ENCODE measurements around the gene B4GALNT3.
"Not testable (repeated sequence)": the region's sequence is repeated elsewhere in the genome, so short reads cannot be mapped to it uniquely, and the experiment has no call there.

The B4GALNT3 gene

DNA sequence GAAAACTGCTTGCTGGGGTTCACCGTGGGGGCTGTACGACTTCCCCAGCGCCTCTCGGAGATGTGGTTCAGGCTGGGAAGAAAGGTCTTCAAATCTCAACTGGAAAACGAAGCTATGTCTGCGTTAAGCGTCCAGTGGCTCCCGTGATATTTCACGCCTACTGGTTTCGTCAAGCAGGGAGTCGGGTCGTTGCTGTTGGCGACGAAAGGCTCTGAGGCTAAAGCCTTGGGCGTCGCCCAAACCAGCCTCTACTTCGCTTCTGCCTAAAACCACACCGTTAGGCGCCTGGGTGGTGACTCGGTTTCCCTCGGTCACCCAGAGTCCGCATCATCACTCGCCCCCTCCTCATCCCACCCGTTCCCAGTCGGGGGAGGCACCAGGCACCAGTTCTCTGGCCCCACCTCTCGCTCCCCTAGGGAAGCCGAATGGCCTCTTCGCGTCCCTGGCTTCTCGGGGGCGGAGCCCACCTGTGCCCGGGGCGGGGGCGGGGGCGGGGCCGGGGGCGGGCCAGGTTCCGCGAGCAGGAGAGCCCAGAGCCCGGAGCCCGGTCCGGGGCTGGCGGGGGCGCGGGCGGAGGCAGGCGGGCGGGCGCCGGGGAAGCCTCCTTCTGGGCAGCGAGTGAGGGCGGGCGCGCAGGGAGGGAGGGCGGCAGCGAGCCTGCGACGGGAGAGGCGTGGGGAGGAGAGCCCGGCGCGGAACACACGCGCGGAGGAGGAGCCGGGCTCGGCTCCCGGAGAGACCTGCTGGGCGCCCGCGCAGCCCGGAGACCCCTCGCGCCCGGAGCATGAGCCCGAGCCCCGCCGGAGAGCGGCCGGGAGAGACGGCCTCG is at the start of gene B4GALNT3:
Gene B4GALNT3, plus strand, starts transcription at position 510 of the 829 bp plus-strand sequence. CDS start 438 bp downstream, outside the sequence.
- ATAC-seq: peak; percentile 57
- peak within 1 kb of the TSS; percentile 20 for H3K27ac Mint-ChIP-seq
- H3K4me1 Mint-ChIP-seq: peaks cover 59% of the 10 kb centered on the region
- peak within 1 kb of the TSS; percentile 74 for H3K4me3 Mint-ChIP-seq
- peak; percentile 27 to 77 for DNase-seq (ENCODE audit: low spot score in 2 of 2)
- H3K9me3 Mint-ChIP-seq: no peaks in the 10 kb centered on the region
- no peaks in the 10 kb centered on the region for H3K36me3 Mint-ChIP-seq

DNA sequence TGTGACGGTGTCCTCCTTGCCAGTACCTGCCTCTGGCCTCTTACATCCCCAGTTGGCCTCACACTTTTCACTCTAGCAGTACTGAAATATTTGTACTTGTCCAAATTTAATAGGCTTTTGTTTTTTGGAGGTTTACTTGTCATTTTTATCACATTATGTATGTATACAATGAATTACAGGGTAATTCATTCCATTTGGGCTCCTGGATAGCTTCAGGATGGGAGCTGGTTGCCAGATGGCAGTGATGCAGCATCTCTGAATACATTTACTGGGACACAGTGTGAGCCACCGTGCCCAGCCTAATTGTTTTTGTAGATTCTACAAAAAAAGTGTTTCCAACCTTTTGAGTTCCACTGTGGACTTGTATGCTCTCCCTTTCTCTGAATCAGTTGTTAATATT is 44.9 kb upstream of the B4GALNT3 start:
- H3K9me3 Mint-ChIP-seq: no peaks in the 10 kb centered on the region
- DNase-seq (ENCODE audit: low spot score in 2 of 2) (no peak), ATAC-seq (no peak)
- peaks cover 84% of the 10 kb centered on the region for H3K36me3 Mint-ChIP-seq
- no peaks in the 10 kb centered on the region for H3K4me1 Mint-ChIP-seq
- no peak overlapping the region for H3K27ac Mint-ChIP-seq
- H3K4me3 Mint-ChIP-seq: no peak overlapping the region

DNA sequence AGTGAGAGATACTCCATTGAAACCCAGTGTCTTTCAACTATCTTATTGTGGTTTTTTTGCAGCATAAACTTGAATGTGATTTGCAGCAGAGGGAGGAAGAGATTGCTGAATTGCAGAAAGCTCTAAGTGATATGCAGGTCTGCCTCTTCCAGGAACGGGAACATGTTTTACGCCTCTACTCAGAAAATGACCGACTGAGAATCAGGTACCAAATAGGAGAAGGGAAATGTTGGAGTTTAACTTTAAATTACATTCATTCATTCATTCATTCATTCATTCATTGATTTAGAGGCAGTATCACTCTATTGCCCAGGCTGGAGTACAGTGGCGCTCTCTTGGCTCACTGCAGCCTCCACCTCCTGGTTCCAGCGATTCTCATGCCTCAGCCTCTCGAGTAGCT is 41.3 kb upstream of the B4GALNT3 start:
- ATAC-seq: no peak
- no peak overlapping the region for H3K4me3 Mint-ChIP-seq
- DNase-seq (ENCODE audit: low spot score in 2 of 2): no peak
- no peaks in the 10 kb centered on the region for H3K4me1 Mint-ChIP-seq
- peaks cover 64% of the 10 kb centered on the region for H3K36me3 Mint-ChIP-seq
- H3K9me3 Mint-ChIP-seq: no peaks in the 10 kb centered on the region
- no peak overlapping the region for H3K27ac Mint-ChIP-seq

DNA sequence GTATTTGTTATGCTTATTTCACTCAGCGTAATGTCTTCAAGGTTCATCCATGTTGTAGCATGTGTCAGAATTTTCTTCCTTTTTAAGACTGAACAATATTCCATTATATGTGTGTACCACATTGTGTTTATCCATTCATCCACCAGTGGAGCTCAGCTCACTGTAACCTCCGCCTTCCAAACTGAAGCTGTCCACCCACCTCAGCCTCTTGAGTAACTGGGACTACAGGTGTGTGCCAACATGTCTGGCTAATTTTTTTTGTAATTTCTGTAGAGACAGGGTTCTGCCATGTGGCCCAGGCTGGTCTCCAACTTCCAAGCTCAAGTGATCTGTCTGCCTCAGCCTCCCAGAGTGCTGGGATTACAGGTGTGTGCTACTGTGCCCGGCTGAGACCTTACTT is 37.2 kb upstream of the B4GALNT3 start:
- Mint-ChIP-seq H3K4me3 (no peak overlapping the region), H3K27ac (no peak overlapping the region), H3K36me3 (peaks cover 51% of the 10 kb centered on the region), H3K9me3 (no peaks in the 10 kb centered on the region), H3K4me1 (no peaks in the 10 kb centered on the region)
- ATAC-seq (no peak), DNase-seq (ENCODE audit: low spot score in 2 of 2) (no peak)

DNA sequence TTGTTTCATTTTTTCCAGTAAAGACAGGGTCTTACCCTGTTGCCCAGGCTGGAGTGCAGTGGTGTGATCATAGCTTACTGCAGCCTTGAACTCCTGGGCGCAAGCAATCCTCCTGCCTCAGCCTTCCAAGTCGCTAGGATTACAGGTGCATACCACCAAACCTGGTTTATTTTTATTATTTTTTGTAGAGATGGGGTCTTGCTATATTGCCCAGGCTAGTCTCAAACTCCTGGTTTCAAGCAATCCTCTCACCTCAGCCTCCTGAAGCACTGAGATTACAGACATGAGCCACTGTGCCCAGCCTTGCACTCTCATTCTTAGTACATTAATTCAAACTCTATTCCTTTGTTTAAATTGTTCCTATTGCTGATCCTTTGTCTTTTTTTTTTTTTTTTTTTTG is 24.0 kb upstream of the B4GALNT3 start:
- not testable (repeated sequence) for H3K27ac Mint-ChIP-seq; H3K4me1 Mint-ChIP-seq; H3K4me3 Mint-ChIP-seq; ATAC-seq; H3K9me3 Mint-ChIP-seq; DNase-seq (ENCODE audit: low spot score in 2 of 2)
- peaks cover 73% of the 10 kb centered on the region for H3K36me3 Mint-ChIP-seq

DNA sequence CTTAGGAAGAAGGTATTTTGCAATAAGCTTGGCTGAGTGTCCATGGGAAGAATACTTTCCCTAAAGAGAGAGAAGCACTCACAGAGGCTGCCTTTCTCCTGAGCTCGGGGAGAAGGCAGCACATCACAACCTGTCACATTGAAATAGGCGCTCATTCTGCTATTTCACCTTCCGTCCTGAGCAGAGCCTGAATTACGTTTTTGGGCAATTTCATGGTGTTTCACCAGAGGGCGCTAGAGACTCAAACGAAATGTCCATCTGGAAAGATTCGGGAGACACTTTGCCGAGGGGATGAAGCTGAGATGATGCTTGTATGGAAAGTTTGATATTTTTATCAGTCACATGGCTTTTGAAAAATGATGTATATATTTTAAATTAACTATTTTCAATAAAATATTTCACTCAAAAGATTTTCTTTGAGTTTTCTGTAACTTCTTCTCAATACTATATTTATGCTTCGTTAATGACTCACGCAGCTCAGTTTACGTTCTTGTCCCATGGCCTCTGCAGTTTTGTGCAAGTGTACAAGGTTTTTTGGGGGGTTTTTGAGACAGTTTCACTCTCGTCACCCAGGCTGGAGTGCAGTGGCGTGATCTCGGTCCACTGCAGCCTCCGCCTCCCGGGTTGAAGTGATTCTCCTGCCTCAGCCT is 17.4 kb upstream of the B4GALNT3 start:
- ATAC-seq (no peak), DNase-seq (ENCODE audit: low spot score in 2 of 2) (peak; percentile 22 to 70)
- Mint-ChIP-seq H3K36me3 (peaks cover 10% of the 10 kb centered on the region), H3K4me3 (no peak overlapping the region), H3K27ac (no peak overlapping the region), H3K4me1 (no peaks in the 10 kb centered on the region), H3K9me3 (no peaks in the 10 kb centered on the region)

DNA sequence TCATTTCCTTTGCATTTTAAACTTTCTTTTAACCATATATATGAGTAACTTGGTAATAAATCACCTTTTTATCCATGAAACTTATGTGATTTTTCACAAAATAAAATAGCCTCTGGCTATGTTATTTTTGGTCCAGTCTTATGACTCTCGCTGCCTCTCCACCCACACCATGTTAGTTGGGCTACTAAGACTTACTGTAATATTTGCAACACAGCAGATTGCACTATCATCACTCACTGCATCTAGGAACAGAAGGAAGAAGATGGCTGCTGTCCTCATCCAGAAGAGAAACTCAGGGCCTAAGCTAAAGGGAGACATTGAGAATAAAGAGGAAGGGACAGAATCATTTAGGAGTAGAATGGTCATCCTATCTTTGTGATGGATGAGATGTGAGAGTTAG is 12.6 kb upstream of the B4GALNT3 start:
- DNase-seq (ENCODE audit: low spot score in 2 of 2): no peak
- no peak for ATAC-seq
- Mint-ChIP-seq H3K36me3 (no peaks in the 10 kb centered on the region), H3K9me3 (no peaks in the 10 kb centered on the region), H3K27ac (no peak overlapping the region), H3K4me1 (no peaks in the 10 kb centered on the region), H3K4me3 (no peak overlapping the region)

DNA sequence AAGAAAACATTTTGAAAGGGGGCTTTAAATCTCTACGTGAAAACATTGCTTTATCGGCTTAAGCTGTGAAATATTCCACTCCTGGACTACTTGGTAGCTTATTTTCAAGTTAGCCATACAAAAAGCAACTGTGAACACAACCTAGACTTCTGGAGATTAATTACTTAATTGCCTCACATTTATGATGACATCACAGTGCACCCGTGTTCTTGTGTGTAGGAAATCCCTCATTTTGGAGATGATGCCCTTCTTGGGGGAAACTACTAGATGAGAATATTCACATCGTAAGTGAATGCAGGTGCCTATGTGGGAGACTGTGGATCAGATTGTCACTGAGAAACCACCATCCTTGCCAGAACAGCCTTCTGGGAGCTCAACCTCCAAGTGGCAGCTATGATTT is 10.5 kb upstream of the B4GALNT3 start:
- ATAC-seq (no peak), DNase-seq (ENCODE audit: low spot score in 2 of 2) (no peak)
- no peak overlapping the region for H3K4me3 Mint-ChIP-seq
- H3K36me3 Mint-ChIP-seq: no peaks in the 10 kb centered on the region
- H3K9me3 Mint-ChIP-seq: no peaks in the 10 kb centered on the region
- H3K27ac Mint-ChIP-seq: no peak overlapping the region
- H3K4me1 Mint-ChIP-seq: no peaks in the 10 kb centered on the region

DNA sequence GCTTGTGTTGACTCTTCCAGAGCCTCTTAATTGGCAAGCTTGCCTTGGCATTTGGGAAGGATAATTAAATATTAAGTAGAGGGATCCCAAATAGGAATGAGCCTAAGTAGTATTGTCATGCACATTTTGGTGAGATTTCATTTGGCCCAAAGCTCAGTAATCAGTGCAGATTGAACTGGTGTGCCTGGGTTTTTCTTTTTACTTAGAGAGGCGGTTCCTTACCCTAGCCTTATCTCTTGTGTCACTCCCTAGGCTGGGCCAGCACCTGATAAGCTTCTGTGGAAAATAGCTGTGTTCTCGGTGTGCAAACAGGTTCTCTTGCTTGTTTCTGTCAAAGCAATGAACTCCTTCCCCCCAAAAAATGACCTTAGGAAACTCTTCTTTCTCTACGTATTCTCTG is 9.3 kb upstream of the B4GALNT3 start:
- Mint-ChIP-seq H3K27ac (no peak overlapping the region), H3K4me3 (no peak overlapping the region), H3K4me1 (peaks cover 5% of the 10 kb centered on the region), H3K36me3 (no peaks in the 10 kb centered on the region), H3K9me3 (no peaks in the 10 kb centered on the region)
- ATAC-seq (no peak), DNase-seq (ENCODE audit: low spot score in 2 of 2) (no peak)

DNA sequence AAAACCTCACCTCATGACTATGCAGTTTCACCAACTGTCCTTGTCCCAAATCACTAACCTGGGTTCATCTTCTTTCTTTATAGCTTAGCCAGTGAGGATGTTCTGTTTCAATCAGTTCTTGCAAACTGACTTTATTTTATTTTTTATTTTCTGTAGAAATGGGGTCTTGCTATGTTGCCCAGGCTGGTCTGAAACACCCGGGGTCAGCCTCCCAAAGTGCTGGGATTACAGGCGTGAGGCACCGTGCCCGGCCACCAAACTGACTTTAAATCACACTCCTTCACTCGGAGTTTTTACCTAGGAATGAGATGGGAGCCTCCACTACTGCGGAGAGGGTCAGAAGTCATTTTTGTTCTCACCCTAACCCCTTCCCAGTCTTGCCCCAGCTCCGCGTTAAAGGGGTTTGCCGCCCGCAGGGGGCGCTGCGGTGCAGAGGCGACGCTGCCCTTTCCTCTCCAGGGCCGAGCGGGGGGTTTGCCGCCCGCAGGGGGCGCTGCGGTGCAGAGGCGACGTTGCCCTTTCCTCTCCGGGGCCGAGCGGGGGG is 7.0 kb upstream of the B4GALNT3 start:
- no peaks in the 10 kb centered on the region for H3K36me3 Mint-ChIP-seq
- ATAC-seq (peak; percentile 56), DNase-seq (ENCODE audit: low spot score in 2 of 2) (peak; percentile 80 to 94)
- no peak overlapping the region for H3K4me3 Mint-ChIP-seq
- no peaks in the 10 kb centered on the region for H3K9me3 Mint-ChIP-seq
- peaks cover 13% of the 10 kb centered on the region for H3K4me1 Mint-ChIP-seq
- no peak overlapping the region for H3K27ac Mint-ChIP-seq

DNA sequence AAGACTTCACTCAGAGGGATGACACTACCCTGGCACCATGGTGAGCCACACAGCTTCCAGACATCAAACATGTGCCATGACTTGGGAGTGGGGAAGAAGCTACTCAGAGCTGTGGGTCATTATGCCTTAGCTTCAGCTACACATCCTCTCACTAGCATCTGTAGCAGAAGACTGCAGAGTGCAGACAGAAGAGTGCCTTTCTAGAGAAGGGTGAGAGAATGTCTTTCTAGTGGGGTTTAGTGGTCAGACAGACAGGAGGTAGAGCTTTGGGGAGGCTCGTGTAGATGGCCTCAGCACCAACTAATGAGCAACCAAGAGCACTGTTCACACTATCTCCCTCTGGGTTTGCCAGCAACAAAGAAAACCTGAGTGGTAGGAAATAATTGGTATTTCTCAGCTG is 4.9 kb upstream of the B4GALNT3 start:
- DNase-seq (ENCODE audit: low spot score in 2 of 2): no peak
- Mint-ChIP-seq H3K4me1 (peaks cover 28% of the 10 kb centered on the region), H3K36me3 (no peaks in the 10 kb centered on the region), H3K4me3 (no peak overlapping the region), H3K9me3 (no peaks in the 10 kb centered on the region), H3K27ac (no peak overlapping the region)
- peak; percentile 27 for ATAC-seq

DNA sequence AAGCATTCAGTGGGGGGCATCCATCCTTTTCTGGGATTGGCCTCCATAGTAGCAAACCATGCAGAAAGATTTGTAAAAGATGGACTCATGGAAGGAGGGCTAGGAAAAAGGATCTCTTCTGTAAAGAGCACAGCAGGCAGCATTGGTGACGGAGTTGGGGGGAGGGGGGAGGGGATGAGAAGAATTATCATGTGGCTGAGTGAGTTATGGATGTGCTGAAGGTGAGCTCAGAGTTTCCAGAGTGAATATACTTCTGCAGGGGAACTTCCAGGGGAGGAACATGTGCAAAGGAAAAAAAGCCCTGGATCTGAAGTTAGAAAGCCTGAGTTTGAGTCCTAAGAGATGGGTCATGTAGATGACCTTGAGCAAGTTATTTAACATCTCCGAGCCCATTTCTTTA is 3.9 kb upstream of the B4GALNT3 start:
- Mint-ChIP-seq H3K4me1 (peaks cover 30% of the 10 kb centered on the region), H3K4me3 (no peak overlapping the region), H3K9me3 (no peaks in the 10 kb centered on the region), H3K27ac (no peak overlapping the region), H3K36me3 (no peaks in the 10 kb centered on the region)
- DNase-seq (ENCODE audit: low spot score in 2 of 2): no peak
- no peak for ATAC-seq

DNA sequence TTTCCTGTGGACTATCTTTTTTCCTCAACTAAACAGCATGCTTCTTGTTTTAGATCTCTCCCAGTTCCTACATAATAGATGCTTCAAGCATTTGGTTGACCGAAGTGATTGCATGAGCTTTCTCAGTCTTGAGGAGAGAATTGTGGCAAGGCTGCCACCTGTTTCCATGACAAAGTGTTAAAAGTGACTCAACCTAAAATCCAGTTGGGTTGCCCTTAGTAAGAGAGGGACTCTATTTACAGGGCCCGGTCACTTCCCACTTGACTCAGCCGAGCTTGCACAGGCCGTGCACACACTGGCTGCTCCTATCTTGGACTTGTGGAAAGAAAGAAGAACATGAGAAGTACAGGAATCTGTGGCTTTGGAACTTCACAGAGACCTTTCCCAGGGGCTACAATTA is 2.1 kb upstream of the B4GALNT3 start:
- DNase-seq (ENCODE audit: low spot score in 2 of 2) (peak in 1 of 2 donors; percentile 72), ATAC-seq (peak; percentile 82)
- Mint-ChIP-seq H3K36me3 (no peaks in the 10 kb centered on the region), H3K27ac (peak overlapping the region; percentile 39), H3K4me3 (peak overlapping the region; percentile 74), H3K9me3 (no peaks in the 10 kb centered on the region), H3K4me1 (peaks cover 46% of the 10 kb centered on the region)

DNA sequence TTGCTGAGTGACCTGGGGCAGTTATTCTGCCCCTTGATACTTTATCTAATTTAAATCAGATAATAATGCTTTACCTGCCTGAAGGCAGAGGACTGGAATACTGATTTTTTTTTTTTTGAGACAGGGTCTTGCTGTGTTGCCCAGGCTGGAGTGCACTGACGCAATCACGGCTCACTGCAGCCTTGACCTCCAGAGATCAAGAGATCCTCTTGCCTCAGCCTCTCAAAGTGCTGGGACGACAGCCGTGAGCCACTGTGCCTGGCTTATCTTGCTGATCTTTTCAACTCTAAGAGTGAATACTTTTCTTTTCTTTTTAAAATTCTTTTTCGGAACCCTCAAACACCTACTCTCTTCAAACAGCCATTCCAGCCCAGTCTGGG is 699 bp upstream of the B4GALNT3 start:
- peaks cover 58% of the 10 kb centered on the region for H3K4me1 Mint-ChIP-seq
- no peak for DNase-seq (ENCODE audit: low spot score in 2 of 2)
- H3K36me3 Mint-ChIP-seq: no peaks in the 10 kb centered on the region
- H3K9me3 Mint-ChIP-seq: no peaks in the 10 kb centered on the region
- no peak for ATAC-seq
- peak overlapping the region; percentile 20 for H3K27ac Mint-ChIP-seq
- H3K4me3 Mint-ChIP-seq: peak overlapping the region; percentile 74

DNA sequence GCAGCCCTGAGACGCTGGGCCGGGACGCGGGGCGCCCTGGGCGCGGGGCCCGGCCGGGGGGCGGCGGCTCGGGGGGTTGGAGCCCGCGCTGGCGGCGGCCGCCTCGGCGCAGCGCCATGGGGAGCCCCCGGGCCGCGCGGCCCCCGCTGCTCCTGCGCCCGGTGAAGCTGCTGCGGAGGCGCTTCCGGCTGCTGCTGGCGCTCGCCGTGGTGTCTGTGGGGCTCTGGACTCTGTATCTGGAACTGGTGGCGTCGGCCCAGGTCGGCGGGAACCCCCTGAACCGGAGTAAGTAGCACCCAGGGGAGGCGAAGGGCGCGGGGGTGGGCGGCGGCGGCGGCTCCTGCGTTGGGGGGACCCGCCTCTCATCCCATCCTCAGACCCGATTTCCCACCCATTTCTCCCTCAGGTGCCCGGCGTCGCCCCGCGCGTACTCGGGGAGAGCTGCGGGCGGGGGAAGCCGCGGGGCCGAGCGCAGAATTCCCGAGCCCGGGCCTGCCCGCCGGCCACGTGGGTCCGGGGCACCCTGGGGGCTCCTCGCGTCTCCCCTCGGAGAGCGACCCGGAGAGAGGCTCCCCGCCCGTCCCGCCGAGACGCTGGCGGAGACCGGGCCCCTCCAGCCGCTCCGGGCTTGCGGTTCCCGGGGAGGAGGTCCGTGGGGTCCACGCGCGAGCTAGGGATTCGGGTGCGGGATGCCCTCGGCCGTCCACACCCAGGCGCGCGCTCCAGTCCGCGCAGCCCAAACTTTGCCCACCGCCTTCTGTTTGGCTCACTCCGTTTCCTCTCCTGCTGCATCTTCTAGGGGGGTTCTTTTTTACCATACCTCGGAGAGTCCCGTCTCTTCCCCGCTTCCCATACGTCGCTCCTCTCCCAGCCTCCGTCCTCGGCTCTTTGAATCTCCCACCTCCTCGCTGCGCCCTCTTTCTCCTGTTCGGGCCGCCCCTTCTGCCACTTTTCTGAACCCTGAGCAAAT is 807 bp downstream of the B4GALNT3 start:
- Mint-ChIP-seq H3K4me3 (peak overlapping the region; percentile 74), H3K36me3 (no peaks in the 10 kb centered on the region), H3K27ac (peak overlapping the region; percentile 5), H3K9me3 (no peaks in the 10 kb centered on the region), H3K4me1 (peaks cover 61% of the 10 kb centered on the region)
- DNase-seq (ENCODE audit: low spot score in 2 of 2) (peak; percentile 24 to 67), ATAC-seq (peak; percentile 73)
